WI38 (cell line): ENCODE data around the gene LRRC39.

Experiments used
- H3K4me3 ChIP-seq: 2 replicates; pipeline ENCODE4 v1.5.1; 2011; ENCODE audit warnings: low read depth, mild to moderate bottlenecking, control low read depth, low read length
- CTCF ChIP-seq: IDR thresholded peaks from 2 replicates; pipeline ENCODE4 v1.5.1; 2012; ENCODE audit warnings: low read depth, mild to moderate bottlenecking, control low read depth, low read length

The LRRC39 gene

DNA sequence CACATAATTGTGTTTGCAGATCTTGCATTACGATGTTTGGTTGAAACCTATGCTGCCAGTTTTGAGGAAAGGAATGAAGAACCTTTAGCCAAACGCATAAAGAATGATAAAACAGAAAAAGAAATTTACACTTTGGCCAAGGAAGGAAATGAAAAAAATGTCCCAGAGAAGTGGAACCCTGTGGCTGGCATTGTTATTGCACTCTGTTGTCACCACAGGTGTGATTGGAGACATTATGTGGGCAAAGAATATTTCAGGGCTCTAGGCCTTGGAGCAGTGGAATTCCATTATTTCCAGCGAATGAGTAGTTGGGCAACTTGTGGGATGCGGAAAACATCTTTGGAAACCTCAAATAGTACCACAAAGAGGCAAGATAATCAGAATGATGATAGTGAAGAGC lies 30.2 kb downstream of the LRRC39 start:
- no peak for TF ChIP-seq CTCF
- no peak overlapping the region for H3K4me3 ChIP-seq

DNA sequence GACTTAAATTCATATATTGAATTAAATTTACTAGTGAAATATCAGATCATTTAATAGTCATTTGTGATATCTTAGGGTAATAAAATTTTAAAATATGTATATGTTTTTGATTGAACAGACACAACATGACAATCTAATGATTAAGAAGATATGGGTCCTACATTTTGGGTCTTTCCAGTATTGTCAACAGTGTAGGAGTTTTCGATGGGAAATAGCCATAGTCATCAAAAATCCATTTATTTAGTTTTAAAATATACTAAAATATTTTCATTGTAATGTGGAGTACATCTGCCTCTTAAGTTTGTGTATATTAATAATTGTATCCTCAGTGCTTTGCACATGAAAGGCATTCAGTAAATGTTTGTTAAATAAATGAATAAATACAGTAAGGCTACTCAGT lies 31.1 kb downstream of the LRRC39 start:
- no peak for TF ChIP-seq CTCF
- no peak overlapping the region for H3K4me3 ChIP-seq

GRCh38 chr1:100145116-100145515 lies 32.9 kb downstream of the LRRC39 start:
- no peak for TF ChIP-seq CTCF
- no peak overlapping the region for H3K4me3 ChIP-seq

- no peak for TF ChIP-seq CTCF
These were observed 35.7 kb downstream of the LRRC39 start for GRCh38 chr1:100142343-100142742.

DNA sequence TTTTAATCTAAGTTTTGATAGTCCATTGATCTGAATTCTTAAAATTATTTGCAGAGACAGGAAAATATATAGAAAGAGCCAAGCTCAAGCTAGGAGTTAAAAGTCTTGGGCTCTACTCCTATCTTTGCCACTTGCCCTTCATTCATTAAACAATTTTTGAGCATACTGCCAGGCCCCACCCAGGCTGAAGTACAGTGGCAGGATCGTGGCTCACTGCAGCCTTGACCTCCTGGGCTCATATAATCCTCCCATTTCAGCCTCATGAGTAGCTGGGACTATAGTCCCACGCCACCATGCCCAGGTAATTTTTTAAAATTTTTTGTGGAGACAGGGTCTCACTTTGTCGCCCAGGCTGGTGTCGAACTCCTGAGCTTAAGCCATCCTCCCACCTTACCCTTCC lies 36.9 kb downstream of the LRRC39 start:
- no peak for TF ChIP-seq CTCF
- no peak overlapping the region for H3K4me3 ChIP-seq

More at GRCh38 chr1:100142343-100142742, 35.7 kb downstream of the LRRC39 start:
- no peak overlapping the region for H3K4me3 ChIP-seq

GRCh38 chr1:100137602-100138001 lies 40.5 kb downstream of the LRRC39 start:
- H3K4me3 ChIP-seq, result no peak overlapping the region
- TF ChIP-seq CTCF, result no peak

DNA sequence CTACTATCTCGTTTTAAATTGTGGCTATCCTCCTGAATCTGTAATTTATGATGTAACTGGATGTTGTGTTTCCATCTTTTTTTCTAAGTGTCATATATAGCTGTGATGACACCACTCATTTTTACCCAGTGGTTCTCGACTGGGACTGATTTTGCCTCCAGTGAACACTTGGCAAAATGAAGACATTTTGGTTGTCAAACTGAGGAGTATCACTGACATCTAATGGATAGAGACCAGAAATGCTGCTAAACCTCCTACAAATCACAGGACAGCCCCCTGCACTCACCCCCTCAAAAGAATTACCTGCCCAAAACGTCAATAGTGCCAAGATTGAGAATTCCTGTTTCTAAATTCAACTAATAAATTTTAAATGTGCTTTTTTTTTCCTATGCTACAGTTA lies 43.2 kb downstream of the LRRC39 start:
- no peak for TF ChIP-seq CTCF
- H3K4me3 ChIP-seq, result no peak overlapping the region
